SIG-M5 treated with dmso at 0.1 percent for 504 hours (cell line): ENCODE data around the gene CCDC60.

Experiments
- DNase-seq: peaks from one replicate; lab custom pipeline; 2025; ENCODE audit not compliant: unreplicated experiment; lab: John Stamatoyannopoulos, UW

The CCDC60 gene

DNA sequence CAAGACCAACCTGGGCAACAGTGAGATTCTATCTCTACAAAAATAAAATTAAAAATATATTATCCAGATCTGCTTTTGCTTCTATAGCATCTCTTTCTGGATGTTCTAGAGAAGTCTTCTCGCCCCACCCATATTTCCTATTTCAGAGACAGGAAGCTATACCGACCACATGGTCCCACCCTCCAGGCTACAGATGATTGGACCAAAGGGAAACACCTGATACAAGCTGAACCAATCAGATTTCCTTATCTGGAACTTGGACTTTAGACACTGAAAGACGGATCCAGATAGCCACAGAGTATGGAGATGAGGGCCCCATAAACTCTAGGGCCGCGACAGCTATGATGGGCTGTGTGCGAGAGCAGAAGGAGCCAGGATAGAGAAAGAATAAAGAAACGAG, 48.7 kb downstream of the CCDC60 start:
- no peak for DNase-seq

DNA sequence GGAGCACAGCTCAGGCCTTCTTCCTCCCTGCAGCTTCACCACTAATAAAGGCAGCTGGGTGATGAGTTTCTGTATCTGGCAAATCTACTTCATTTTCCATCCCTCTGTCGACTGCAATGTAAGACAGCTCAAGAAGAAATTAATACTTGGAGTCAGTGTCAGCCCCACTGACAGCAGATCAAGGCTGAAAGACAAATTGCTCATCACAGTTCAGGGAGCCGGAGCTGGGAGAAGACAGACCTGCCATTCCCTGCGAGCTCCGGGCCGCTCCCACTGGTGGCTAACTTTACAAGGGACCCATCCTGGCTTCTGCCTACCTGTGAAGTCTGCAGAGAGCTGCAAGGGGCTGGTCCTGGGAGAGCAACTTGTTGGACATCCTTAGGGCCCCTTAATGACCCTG, 49.8 kb downstream of the CCDC60 start:
- no peak for DNase-seq

DNA sequence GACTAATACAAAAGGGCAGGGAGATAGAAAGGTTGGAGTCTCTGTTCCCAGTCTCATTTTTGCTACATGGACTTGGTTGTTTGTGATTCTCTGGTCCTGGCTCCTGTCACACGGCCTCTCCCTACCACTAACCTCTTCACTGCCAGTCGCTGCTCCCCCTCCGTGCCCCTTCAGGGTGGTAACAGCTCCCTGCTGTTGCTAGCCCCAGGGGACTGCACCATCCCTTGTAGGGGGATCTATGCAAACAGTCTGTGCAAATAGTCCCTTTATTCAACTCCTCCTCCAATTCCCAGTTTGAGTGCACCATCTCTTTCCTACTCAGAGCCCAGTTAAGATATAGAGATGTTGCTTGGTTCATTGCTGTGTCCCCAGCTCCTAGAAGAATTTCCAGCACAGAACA, 51.1 kb downstream of the CCDC60 start:
- DNase-seq = no peak

DNA sequence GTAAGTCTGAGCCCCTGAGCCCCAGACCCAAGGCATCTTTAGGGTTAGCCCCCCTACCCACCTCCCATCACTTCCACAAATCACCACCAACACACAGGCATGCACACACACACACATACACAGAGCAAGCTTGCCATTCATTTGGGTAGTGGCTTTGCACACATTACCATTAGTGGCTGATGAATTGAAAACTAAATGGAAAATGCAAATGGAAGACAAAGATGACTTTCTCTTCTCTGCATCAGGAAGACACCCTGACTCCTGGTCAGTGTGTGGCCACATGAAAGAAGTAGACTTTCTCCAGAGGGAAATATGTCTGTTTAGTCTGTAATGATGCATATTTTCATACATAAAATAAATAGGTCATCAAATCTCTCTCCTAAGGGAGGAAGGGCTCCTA, 55.2 kb downstream of the CCDC60 start:
- no peak for DNase-seq

DNA sequence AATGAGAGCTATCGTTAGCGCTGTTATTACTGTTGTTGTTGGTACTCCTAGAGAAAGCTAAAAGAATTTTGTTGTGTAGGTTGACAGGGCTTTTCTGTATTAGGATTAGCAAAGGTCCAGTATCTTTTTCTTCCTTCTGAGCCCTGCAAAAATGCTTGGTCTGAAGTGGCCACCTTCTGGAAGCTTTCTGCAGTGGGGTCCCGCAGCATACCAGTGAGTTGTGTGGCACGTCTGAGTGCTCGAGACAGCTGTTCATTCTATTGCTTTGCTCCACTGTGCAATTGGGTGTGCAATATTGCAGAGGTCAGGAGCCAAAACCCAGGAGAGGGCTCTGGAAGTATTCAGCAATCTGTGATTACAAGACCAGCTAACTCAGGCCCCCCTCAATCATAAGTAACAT, 57.1 kb downstream of the CCDC60 start:
- DNase-seq = no peak

DNA sequence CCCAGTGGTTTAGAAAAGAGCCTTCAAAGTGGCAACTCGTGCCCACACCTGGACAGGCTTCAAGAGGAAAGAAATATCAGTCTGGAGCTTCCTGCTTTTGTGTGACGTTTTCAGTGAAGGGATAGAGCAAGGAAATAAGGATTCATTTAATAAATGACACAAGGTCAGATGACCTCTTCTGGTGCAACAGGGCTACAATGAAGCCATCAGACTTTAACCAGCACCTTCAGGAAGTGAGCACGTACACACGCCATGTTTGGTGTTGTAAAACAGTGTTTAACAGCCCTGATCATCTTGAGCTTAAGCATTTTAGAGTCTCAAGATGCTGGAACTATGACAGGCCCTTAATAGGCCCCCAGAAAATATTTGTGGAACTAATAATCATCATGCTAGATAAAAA, 59.1 kb downstream of the CCDC60 start:
- no peak for DNase-seq

DNA sequence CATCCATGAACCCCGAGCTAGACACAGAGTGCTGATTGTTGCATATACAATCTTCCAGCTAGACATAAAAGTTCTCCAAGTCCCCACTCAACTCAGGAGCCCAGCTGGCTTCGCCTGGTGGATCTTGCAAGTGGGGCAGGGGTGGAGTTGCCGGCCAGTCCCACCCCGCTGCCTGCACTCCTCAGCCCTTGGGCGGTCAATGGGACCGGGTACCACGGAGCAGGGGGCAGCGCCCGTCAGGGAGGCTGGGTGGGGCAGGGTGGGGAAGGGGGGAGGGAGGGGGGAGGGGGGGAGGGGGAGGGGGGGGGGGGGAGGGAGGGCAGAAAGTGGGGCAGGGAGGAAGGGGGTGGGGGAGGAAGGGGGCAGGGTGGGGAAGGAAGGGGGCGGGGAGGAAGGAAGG, 63.0 kb downstream of the CCDC60 start:
- DNase-seq = no peak

DNA sequence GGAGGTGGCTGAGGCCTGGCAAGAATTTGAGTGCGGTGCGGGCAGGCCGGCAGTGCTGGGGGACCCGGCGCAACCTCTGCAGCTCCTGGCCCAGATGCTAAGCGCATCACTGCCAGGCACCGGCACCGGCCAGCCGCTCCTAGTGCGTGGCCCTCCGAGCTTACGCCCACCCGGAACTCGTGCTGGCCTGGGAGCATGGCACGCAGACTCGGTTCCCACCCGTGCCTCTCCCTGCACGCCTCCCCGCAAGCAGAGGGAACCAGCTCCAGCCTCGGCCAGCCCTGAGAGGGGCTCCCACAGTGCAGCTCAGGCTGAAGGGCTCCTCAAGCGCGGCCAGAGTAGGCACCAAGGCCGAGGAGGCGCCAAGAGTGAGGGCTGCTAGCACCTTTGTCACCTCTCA, 63.7 kb downstream of the CCDC60 start:
- no peak for DNase-seq

DNA sequence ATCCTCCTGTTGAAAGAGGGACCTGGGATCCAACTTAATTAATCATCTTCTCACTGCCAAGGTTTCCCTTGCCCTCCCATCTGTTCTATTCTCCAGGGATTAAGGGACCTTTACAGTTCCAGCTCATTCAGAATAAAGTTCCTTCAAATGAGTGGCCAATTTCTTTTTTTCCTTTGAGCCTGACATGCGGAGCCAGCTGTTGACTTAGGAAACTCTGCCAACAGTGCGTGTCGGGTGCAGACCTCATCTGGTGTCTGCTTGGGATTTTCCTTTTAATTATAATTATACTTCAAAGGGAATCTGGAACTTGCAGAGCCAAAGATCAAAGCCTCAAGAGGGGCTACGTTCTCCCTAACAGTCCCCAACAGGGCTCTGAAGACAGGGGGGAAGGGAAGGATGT, 64.8 kb downstream of the CCDC60 start:
- no peak for DNase-seq

DNA sequence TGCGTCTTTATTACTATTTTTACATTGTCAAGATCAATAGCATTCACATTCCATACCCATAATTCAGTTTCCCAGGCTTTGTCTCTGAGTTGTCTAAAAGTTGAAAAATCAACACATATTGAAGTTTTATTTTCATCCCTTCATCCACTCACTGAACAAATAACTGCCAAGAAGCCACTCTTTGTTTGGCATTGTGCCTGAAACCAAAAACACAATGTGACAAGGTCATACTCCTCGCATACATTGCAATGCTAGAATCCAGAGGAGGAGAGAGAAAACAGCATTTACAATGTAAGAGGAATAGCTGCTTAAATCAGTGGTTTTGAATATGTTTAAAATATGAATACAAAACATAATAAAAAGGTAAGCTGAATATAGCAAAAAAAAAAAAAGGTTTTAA, 71.8 kb downstream of the CCDC60 start:
- DNase-seq = no peak

DNA sequence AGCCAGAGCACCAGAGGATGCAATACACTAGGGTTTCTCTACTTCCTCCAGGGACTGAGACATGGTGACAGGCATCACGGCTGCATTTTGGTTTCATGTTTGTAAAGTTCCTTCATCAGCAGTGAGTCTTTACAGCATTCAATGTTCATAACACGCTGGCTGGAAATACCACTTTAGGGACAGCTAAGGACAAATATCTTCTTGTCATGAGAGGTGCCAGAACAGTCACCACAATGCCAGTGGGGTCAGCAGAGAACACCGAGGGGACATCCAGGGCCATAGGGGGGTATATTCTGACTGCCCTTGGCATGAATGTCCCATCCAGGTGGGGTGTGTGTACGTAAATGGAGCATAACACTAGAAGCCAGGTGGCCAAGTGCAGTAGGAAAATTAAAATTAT, 72.3 kb downstream of the CCDC60 start:
- DNase-seq = no peak

DNA sequence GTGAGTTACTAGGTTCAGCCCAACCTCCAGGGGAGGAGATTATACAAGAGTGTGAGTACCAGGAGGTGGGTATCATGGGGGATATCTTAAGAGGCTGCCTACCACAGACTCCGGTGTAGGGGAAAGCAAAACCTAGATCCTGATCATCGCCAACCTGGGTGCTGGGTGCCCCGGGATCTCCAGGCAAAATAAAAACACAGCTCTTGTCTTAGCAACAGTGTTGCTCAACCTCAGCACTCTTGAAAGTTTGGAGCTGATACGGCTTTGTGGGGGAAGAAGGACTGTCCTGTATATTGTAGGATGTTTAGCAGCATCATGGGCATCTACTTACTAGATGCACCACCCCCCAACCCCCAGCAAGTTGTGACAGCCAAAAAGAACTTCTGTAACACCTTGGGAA, 74.5 kb downstream of the CCDC60 start:
- no peak for DNase-seq

DNA sequence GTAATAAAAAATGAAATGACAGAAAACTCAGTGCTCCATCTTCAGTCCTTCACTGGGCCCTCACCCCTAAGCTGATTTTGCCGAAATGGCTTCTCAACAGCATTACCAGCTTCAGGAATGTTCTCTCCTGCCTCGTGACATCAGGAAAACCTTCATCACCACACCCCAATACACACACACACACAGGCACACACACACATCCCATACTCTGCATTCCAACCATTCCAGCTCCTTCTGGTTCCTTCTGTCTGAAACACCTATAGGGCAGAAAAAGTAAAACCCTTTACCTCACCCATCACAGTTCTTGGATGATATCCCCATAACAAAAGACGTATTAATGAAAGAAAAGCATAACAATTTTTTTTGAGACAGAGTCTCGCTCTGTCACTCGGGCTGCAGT, 75.9 kb downstream of the CCDC60 start:
- no peak for DNase-seq

DNA sequence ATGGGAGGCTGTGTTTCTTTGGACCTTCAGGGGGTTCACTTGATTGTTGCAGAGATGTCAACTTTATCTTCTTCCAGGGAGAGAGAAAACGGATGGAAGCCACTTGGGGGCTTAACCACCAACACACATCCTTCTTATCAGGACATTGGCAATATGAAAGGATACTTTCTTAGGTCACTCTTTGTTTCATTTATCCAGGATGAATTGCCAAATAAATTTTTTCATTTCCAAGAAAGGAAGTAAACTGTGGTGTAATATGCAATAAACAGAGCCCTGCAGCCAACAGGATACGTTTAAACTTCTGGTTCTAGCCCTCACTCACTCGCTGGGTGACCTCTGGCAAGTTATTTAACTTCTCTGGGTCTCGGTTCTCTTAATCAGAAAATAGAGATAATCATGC, 77.8 kb downstream of the CCDC60 start:
- DNase-seq = no peak

DNA sequence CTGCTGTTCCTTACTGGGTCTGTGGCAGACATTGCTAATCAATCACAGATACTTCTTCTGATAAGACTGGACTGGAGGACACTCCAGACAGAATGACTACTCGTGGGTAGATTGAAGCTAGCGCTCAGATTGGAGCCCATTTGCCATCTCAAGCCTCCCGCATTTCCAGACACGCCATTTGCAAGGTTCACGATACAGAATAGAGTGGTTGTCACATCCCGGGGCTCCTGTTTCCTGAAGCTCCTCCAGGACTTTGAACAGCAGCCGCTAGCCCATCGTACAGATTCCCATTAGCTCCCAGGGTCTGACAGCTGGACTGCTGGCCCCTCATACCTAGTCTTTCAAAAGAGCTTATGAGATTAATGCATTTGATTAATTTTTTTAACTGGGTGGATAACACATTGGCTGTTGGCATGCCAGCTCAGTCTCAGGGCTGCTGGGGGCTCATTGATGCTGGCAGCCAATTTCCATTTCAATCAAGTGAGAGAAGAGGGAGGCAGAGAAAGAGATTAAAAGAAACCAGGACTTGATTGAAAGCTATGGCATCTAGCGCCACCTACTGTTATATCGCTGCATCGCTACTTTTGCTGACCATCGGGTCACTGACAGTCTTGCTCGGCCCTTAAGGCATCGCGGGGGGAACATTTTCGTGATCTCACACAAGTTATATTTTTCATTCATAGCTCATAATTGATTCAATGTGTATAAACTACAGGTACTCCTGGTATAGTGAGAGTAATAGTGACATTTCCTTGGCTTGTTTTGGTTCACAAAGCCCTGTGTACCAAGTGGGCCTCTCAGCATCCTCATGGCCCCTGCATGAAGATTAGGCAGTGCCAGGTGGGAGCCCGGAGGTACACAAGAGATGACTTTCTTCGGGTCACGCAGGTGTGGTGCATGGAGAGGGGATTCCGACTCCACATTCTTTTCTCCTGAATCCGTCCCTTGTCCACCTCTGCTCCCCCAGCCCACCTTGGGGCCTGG, 78.6 kb downstream of the CCDC60 start:
- peak; percentile 61 for DNase-seq

DNA sequence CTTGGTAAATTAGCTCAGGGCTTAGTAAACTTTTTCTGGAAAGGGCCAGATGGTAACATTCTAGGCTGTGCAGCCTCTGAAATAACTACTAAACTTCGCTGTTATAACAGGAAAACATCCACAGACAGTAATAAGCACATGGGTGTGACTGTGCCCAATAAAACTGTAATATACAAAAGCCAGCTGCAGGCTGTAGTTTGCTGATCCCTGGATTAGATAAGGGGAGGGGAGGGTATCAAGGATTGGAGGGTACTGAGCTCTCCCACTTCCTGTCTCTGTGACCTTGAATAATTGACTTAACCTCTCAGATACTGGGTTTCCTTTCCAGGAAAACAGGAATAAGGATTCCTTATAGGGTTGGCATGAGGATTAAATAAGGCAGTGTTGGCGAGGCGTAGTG, 81.2 kb downstream of the CCDC60 start:
- DNase-seq = no peak

DNA sequence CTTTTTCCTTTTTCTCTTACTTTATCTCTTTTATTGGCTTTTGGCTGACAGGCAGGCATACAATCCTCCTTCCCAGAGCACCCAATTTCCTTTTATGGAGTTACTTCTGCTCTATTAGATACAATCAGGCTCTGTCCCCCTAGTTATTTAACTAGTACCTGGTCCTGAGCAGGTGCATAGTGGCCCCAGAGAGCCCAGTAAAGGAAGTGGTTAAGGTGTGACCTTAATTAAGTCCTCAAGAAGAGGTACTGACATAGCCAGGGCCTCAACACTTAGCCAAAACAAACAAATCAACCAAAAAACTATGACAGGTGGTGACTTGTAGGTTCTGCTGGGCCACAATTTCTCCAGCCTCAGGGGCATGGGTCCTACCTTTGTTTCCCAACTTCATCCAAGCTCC, 82.9 kb downstream of the CCDC60 start:
- DNase-seq = no peak

DNA sequence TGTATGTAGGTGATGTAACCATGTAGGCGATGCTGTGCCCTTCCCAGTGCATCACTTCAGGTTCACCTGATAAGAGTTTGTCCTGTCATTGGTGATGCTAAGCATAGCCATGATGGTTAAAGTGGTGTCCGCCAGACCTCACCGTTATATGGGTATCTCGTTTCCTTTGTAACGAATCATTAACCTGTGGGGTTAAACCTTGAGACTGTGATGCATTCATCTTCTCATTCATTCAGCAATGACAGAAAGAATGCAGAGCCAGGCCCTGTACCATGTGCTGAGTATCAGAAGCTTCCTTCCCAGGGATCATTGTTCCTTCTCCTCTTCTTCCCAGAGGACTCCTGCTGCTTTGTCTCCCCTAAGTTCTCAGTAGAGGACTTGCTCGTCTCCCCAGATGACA, 84.9 kb downstream of the CCDC60 start:
- DNase-seq = no peak

DNA sequence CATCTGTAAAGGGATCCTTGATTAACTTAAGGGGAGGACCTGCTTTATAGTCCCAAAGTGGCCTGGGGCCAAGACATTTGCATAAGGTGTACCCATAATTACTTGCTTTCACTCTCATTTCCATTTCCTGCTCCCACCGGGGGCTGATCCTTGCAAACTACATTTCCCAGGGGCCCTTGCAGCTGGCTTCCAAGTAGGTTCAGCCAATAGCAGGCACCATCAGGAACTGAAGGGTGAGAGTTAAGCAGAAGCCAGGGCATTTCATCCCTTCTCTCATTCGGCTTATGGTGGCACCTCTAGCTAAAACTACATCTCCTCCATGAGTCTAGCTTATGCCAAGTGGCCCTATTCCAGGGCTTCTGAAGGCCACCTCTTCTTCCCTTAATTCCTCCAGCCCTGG, 88.8 kb downstream of the CCDC60 start:
- no peak for DNase-seq

DNA sequence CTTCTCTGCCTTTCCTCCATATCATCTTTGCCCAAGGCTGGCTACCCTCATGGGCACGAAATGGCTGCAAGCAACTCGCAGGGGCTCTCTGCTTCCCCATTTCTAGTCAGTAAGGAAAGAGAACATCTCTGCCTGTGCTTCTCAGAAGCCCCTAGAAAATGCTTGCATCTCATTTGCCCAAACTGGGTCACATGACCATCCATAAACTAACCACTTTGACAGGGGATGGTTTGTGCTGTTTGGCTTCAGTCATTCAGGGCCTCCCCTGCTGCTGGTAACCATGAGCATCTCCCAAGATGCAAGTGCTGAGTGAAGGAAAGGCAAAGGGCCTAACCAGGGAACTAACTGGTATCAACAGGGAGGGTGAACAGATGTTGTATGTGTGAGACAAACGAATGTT, 91.1 kb downstream of the CCDC60 start:
- DNase-seq = no peak

DNA sequence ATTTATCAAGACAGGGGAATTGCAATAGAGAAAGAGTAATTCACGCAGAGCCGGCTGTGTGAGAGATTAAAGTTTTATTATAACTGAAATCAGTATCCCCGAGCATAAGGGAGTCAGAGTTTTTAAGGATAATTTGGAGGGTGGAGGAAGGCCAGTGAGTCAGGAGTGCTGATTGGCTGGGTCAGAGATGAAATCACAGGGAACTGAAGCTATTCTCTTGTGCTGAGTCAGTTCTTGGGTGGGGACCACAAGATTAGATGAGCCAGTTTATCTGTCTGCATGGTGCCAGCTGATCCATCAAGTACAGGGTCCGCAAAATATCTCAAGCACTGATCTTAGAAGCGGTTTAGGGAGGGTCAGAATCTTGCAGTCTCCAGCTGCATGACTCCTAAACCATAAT, 96.6 kb downstream of the CCDC60 start:
- DNase-seq = no peak

DNA sequence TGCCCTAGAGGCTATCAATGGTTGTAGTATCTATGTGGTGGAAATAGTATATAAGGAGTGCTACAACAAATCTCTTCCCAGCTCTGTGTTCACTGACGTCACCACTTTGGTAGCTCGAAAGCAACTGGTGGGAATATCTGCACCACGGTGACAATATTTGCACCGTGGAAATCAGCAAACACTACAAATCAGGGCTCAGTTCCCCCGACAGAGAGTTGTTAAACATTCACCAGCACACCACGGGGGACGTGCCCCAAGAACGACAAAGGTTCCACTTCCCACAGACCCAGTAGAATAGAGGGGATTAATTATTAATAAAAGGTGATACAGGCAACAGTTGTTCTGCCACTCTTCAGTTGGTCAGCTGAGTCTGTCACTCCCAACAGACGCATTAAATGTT, 98.4 kb downstream of the CCDC60 start:
- no peak for DNase-seq

DNA sequence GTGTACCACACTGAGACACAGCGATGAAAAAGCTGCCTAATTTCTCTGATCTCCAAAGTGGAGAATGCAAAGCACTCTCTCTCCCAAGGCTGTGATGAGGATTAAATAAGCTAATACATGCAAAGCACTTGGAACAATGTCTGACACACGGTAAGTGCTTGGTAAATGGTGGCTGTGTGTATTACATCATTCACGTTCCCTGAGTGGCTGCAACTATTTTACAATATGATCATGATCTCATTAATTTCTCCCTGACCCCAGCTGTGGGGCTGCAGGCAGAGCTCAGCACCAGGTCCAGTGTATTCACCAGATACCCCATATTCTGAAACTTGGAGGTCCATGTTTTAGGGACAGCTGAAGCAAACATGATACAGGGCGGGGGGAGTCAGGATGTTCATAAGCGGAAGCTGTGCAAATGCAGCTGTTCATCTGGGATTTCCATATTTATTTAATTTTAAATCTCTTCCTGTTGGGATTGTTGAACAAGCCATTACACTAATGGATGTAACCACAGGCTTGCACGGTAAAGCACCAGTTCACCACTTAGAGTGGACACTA, 106.4 kb downstream of the CCDC60 start:
- no peak for DNase-seq
